OCI-LY3 (cell line): ENCODE data around the gene SSBP2.

ENCODE experiments used
- H2AFZ ChIP-seq: fragments of 200-600, 300-600 bp; shearing (Covaris generic); 2 replicates; pipeline ENCODE4 v1.6.0; 2014; ENCODE audit warnings: antibody characterized with exemption, low read depth, low read length
- H3K27ac ChIP-seq: fragments of 200-600, 300-600 bp; sonication (generic); 2 replicates; pipeline ENCODE4 v1.5.1; 2014; ENCODE audit warnings: mild to moderate bottlenecking, low read length, moderate library complexity, mixed read lengths
- H3K27me3 ChIP-seq: fragments of 200-600, 300-600 bp; sonication (generic); 2 replicates; pipeline ENCODE4 v1.6.1; 2014; ENCODE audit warnings: low read depth, low read length, mixed read lengths
- H3K36me3 ChIP-seq: fragments of 200-600, 300-600 bp; sonication (generic); replicated peaks from 2 replicates; pipeline ENCODE3; 2014; ENCODE audit warnings: low read depth, low read length, mixed read lengths
- H3K4me1 ChIP-seq: fragments of 300-600, 200-600 bp; sonication (generic); 2 replicates; pipeline ENCODE4 v1.6.1; 2014; ENCODE audit warnings: low read length, mixed read lengths
- H3K4me2 ChIP-seq: fragments of 200-600, 300-600 bp; sonication (generic); 2 replicates; pipeline ENCODE4 v1.6.1; 2014; ENCODE audit warnings: low read length, mixed read lengths
- H3K4me3 ChIP-seq: fragments of 300-600, 200-600 bp; sonication (generic); 2 replicates; pipeline ENCODE4 v1.5.1; 2014; ENCODE audit warnings: antibody characterized with exemption, mild to moderate bottlenecking, low read length, moderate library complexity
- H3K79me2 ChIP-seq: fragments of 300-600, 200-600 bp; shearing (Covaris generic); 2 replicates; pipeline ENCODE4 v1.6.1; 2014; ENCODE audit warnings: mild to moderate bottlenecking, low read length, mixed read lengths
- H3K9ac ChIP-seq: fragments of 300-600, 200-600 bp; shearing (Covaris generic); 2 replicates; pipeline ENCODE4 v1.6.0; 2014; ENCODE audit warnings: mild to moderate bottlenecking, low read length, moderate library complexity
- H3K9me3 ChIP-seq: fragments of 200-600, 300-600 bp; shearing (Covaris generic); 2 replicates; pipeline ENCODE4 v1.6.1; 2014; ENCODE audit warnings: low read length, mixed read lengths; ENCODE audit not compliant: insufficient read depth
- H4K20me1 ChIP-seq: fragments of 200-600, 300-600 bp; sonication (generic); 2 replicates; pipeline ENCODE4 v1.6.1; 2016; ENCODE audit warnings: low read length, mixed read lengths; ENCODE audit not compliant: insufficient read depth
- EZH2phosphoT487 ChIP-seq: fragments of 200-600 bp; shearing (Covaris generic); IDR thresholded peaks from 2 replicates; pipeline ENCODE4 v1.6.1; 2018; ENCODE audit warnings: antibody characterized with exemption, mixed run types, low read depth
- TF ChIP-seq, protein P1 (sequence below): fragments of 200-600, 300-600 bp; sonication (generic); IDR thresholded peaks from 2 replicates; pipeline ENCODE4 v1.5.1; 2014; ENCODE audit warnings: antibody characterized with exemption, low read length, low read depth

The SSBP2 gene

DNA sequence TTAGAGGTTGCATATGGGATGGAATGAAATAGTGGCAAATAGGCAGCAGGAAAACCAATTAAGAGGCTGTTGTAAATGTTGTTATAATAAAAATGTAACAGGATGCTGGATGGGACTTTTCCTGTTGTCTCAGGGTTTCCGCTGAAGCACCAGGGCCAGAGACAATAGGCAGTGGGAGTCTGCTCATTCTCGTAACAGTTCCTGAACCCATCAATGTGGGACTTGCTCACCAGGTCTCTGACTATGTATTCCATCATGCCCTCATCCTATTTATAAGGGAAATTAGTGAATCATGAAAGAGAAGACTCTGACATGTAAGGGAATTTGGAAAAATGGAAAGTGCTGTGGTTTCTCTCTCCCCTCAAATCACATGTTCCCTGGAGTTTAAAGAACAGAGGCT, 23.5 kb upstream of the SSBP2 start:
- Histone ChIP-seq H3K9me3 (no peaks in the 10 kb centered on the region), H2AFZ (no peak overlapping the region), H3K4me3 (no peak overlapping the region), H3K4me2 (no peak overlapping the region), H3K27ac (no peak overlapping the region), H4K20me1 (no peaks in the 10 kb centered on the region), H3K36me3 (no peaks in the 10 kb centered on the region), H3K27me3 (no peaks in the 10 kb centered on the region), H3K9ac (no peak overlapping the region), H3K79me2 (no peaks in the 10 kb centered on the region), H3K4me1 (peaks cover 7% of the 10 kb centered on the region)
- TF ChIP-seq EZH2phosphoT487, result no peak
- TF ChIP-seq, protein P1, sequence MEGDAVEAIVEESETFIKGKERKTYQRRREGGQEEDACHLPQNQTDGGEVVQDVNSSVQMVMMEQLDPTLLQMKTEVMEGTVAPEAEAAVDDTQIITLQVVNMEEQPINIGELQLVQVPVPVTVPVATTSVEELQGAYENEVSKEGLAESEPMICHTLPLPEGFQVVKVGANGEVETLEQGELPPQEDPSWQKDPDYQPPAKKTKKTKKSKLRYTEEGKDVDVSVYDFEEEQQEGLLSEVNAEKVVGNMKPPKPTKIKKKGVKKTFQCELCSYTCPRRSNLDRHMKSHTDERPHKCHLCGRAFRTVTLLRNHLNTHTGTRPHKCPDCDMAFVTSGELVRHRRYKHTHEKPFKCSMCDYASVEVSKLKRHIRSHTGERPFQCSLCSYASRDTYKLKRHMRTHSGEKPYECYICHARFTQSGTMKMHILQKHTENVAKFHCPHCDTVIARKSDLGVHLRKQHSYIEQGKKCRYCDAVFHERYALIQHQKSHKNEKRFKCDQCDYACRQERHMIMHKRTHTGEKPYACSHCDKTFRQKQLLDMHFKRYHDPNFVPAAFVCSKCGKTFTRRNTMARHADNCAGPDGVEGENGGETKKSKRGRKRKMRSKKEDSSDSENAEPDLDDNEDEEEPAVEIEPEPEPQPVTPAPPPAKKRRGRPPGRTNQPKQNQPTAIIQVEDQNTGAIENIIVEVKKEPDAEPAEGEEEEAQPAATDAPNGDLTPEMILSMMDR, result no peak

DNA sequence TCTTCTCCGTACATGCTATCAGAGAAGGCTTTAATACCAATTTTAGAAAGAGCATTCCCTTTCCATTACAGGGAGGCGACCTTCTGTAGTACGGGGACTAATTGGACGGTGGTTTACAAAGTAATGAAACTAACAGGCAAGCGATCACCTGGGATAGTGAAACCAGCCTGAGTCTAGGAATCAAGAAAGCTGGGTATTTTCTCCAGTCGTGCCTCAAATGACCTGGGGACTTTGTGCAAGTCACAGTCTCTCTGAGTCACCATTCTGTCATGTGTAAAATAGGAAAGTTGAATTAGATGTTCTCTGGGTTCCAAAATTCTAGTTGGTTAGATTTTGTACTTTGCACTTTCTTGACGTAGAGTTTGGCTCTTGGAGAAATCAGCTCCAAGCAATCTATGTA, 22.7 kb upstream of the SSBP2 start:
- no peaks in the 10 kb centered on the region for H3K9me3 ChIP-seq
- no peaks in the 10 kb centered on the region for H3K36me3 ChIP-seq
- no peaks in the 10 kb centered on the region for H3K79me2 ChIP-seq
- no peak overlapping the region for H3K9ac ChIP-seq
- H2AFZ ChIP-seq, result no peak overlapping the region
- no peaks in the 10 kb centered on the region for H4K20me1 ChIP-seq
- H3K4me2 ChIP-seq, result no peak overlapping the region
- TF ChIP-seq, protein P1, result no peak
- no peak for TF ChIP-seq EZH2phosphoT487
- H3K4me1 ChIP-seq, result peaks cover 1% of the 10 kb centered on the region; the same call in 1 of the 2 replicates
- H3K4me3 ChIP-seq, result no peak overlapping the region
- no peaks in the 10 kb centered on the region for H3K27me3 ChIP-seq
- no peak overlapping the region for H3K27ac ChIP-seq

DNA sequence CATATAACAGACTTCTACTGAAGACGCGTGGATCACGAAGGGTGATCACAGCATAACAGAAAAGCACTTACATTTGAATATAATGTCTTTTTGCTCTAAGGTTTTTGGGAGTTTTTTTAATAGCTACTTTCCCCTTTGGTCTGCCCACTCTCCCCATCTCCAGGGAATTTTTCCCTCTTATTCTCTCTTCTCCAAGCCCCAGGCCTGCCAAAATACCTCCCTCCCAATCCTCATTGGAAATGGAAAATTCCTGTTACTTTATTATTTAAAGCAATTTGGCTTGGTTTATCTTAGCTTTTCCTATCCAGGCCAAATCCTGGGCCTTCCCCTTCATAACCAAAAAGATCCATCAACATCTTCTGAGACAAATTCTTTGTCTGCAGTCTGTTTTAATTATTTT, 22.3 kb upstream of the SSBP2 start:
- no peak overlapping the region for H3K27ac ChIP-seq
- H2AFZ ChIP-seq, result no peak overlapping the region
- no peaks in the 10 kb centered on the region for H3K9me3 ChIP-seq
- no peaks in the 10 kb centered on the region for H3K79me2 ChIP-seq
- no peaks in the 10 kb centered on the region for H3K36me3 ChIP-seq
- no peaks in the 10 kb centered on the region for H3K27me3 ChIP-seq
- H3K4me1 ChIP-seq, result no peaks in the 10 kb centered on the region
- H3K9ac ChIP-seq, result no peak overlapping the region
- H3K4me3 ChIP-seq, result no peak overlapping the region
- no peak for TF ChIP-seq EZH2phosphoT487
- TF ChIP-seq, protein P1, result no peak
- no peaks in the 10 kb centered on the region for H4K20me1 ChIP-seq
- H3K4me2 ChIP-seq, result no peak overlapping the region

DNA sequence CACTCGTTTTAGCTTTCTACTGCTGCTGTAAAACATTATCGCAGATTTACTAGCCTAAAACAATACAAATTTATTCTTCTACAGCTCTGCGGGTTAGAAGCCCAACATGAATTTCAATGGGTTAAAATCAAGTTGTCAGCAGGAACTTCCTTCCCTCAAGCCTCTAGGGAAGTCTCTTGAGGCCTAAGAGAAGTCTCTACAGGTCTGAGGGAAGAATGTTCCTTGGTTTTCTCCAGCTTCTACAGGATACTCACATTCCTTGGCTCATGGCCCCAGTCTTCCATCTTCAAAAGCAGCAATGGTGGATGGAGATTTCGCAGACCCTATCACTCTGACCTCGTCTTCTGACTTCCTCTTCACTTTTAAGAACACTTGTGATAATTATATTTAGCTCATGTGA, 21.6 kb upstream of the SSBP2 start:
- no peak overlapping the region for H3K4me2 ChIP-seq
- H3K79me2 ChIP-seq, result no peaks in the 10 kb centered on the region
- no peak overlapping the region for H3K27ac ChIP-seq
- no peak overlapping the region for H3K4me3 ChIP-seq
- H3K27me3 ChIP-seq, result no peaks in the 10 kb centered on the region
- no peaks in the 10 kb centered on the region for H3K4me1 ChIP-seq
- no peak overlapping the region for H2AFZ ChIP-seq
- H4K20me1 ChIP-seq, result no peaks in the 10 kb centered on the region
- no peak overlapping the region for H3K9ac ChIP-seq
- H3K9me3 ChIP-seq, result no peaks in the 10 kb centered on the region
- TF ChIP-seq, protein P1, result no peak
- TF ChIP-seq EZH2phosphoT487, result no peak
- H3K36me3 ChIP-seq, result no peaks in the 10 kb centered on the region
